Activated T-helper 17 cell treated with anti-CD3 and anti-CD28 coated beads, Interleukin-2, amount 50 U/mL, for 72 hours (primary cell): ENCODE data around the gene ZNF566. TPM values are rescaled to one million over a fixed set of nuclear protein-coding genes. Genes with fewer than 3 reads are reported as not detected.

Experiments
- ATAC-seq: fragments of 150-1000 bp; cut with Tn5 transposase; replicated peaks from 2 replicates; pipeline ENCODE4 v1.10.0; 2021; ENCODE audit warnings: mild to moderate bottlenecking, moderate library complexity
- H3K27ac Mint-ChIP-seq: one replicate; pipeline ENCODE4 v1.8.0; 2022; ENCODE audit warnings: mixed read lengths
- H3K27me3 Mint-ChIP-seq: one replicate; pipeline ENCODE4 v1.8.0; 2022; ENCODE audit warnings: mixed read lengths
- H3K36me3 Mint-ChIP-seq: one replicate; pipeline ENCODE4 v1.8.0; 2022; ENCODE audit warnings: low read depth, mild to moderate bottlenecking, mixed read lengths
- H3K4me1 Mint-ChIP-seq: one replicate; pipeline ENCODE4 v1.8.0; 2022; ENCODE audit warnings: mixed read lengths
- H3K4me3 Mint-ChIP-seq: one replicate; pipeline ENCODE4 v1.8.0; 2022; ENCODE audit warnings: mild to moderate bottlenecking, mixed read lengths
- H3K9me3 Mint-ChIP-seq: one replicate; pipeline ENCODE4 v1.8.0; 2022; ENCODE audit warnings: mixed read lengths
- total RNA-seq, 2 donors: library from RNA; stranded (reverse); gene quantifications; one replicate each; pipeline ENCODE4 v1.2.3, GENCODE V29; 2022

The ZNF566 gene
- total RNA-seq, 2 donors from 2014 or later, result 4.0 to 5.6 TPM

- Mint-ChIP-seq H3K4me3 (peak overlapping the region; percentile 93), H3K4me1 (peaks cover 3% of the 10 kb centered on the region), H3K27me3 (peaks cover 11% of the 10 kb centered on the region), H3K27ac (peak overlapping the region; percentile 97), H3K36me3 (peaks cover 43% of the 10 kb centered on the region), H3K9me3 (peaks cover 10% of the 10 kb centered on the region)
- ATAC-seq, result peak; percentile 9
Observed at GRCh38 chr19:36417752-36418286, 71.5 kb downstream of the ZNF566 start.

- Mint-ChIP-seq H3K4me3 (no peak overlapping the region), H3K9me3 (peaks cover 26% of the 10 kb centered on the region), H3K36me3 (peaks cover 81% of the 10 kb centered on the region), H3K27me3 (no peaks in the 10 kb centered on the region), H3K27ac (no peak overlapping the region), H3K4me1 (peaks cover 8% of the 10 kb centered on the region)
- ATAC-seq, result no peak
Observed at GRCh38 chr19:36409841-36410240, 79.5 kb downstream of the ZNF566 start.

GRCh38 chr19:36408101-36408500 lies 81.3 kb downstream of the ZNF566 start:
- ATAC-seq, result no peak
- Mint-ChIP-seq H3K4me1 (peaks cover 8% of the 10 kb centered on the region), H3K27ac (no peak overlapping the region), H3K36me3 (peaks cover 94% of the 10 kb centered on the region), H3K4me3 (no peak overlapping the region), H3K9me3 (peaks cover 32% of the 10 kb centered on the region), H3K27me3 (no peaks in the 10 kb centered on the region)

GRCh38 chr19:36404498-36404897 lies 84.9 kb downstream of the ZNF566 start:
- Mint-ChIP-seq H3K36me3 (peaks cover 97% of the 10 kb centered on the region), H3K4me1 (peaks cover 2% of the 10 kb centered on the region), H3K27me3 (no peaks in the 10 kb centered on the region), H3K4me3 (no peak overlapping the region), H3K9me3 (peaks cover 32% of the 10 kb centered on the region), H3K27ac (no peak overlapping the region)
- ATAC-seq, result no peak

GRCh38 chr19:36401475-36401874 lies 87.9 kb downstream of the ZNF566 start:
- ATAC-seq, result no peak
- Mint-ChIP-seq H3K4me3 (no peak overlapping the region), H3K27ac (no peak overlapping the region), H3K4me1 (no peaks in the 10 kb centered on the region), H3K27me3 (no peaks in the 10 kb centered on the region), H3K9me3 (peaks cover 18% of the 10 kb centered on the region), H3K36me3 (peaks cover 100% of the 10 kb centered on the region)

GRCh38 chr19:36398571-36398970 lies 90.8 kb downstream of the ZNF566 start:
- H3K27me3 Mint-ChIP-seq, result no peaks in the 10 kb centered on the region
- peaks cover 29% of the 10 kb centered on the region for H3K9me3 Mint-ChIP-seq
- H3K27ac Mint-ChIP-seq, result no peak overlapping the region
- no peak for ATAC-seq
- peaks cover 99% of the 10 kb centered on the region for H3K36me3 Mint-ChIP-seq
- no peaks in the 10 kb centered on the region for H3K4me1 Mint-ChIP-seq
- H3K4me3 Mint-ChIP-seq, result no peak overlapping the region

Other genes with a start within 250 kb of the ZNF566 start
- 1 to 10 TPM; 1.8 to 2.0 TPM for gene ZFP14, start 110.4 kb downstream of the ZNF566 start, total RNA-seq
- 1 to 10 TPM; 3.8 to 7.4 TPM for gene ZFP82, start 70.9 kb downstream of the ZNF566 start, total RNA-seq
- gene ZNF260, start 38.7 kb upstream of the ZNF566 start, total RNA-seq, result 1 to 10 TPM; 3.5 to 6.1 TPM
- 10 to 100 TPM in 1 of 2 donors, 1 to 10 TPM in 1; 9.2 to 18.1 TPM for gene ZNF529, start 83.7 kb upstream of the ZNF566 start, total RNA-seq
- gene ZNF382, start 115.8 kb upstream of the ZNF566 start, total RNA-seq, result 10 to 100 TPM in 1 of 2 donors, 1 to 10 TPM in 1; 9.7 to 12.3 TPM
- gene ZNF461, start 177.3 kb upstream of the ZNF566 start, total RNA-seq, result 1 to 10 TPM; 3.2 to 7.4 TPM
- 1 to 10 TPM; 4.3 to 8.6 TPM for gene ZNF567, start 198.1 kb upstream of the ZNF566 start, total RNA-seq